TTC549 (cell line): Measurements from ENCODE around the gene IVL.

Experiments
- FAIRE-seq: peaks from 2 replicates; lab custom pipeline; 2012; peaks lifted over from hg19 to GRCh38; lab: Jason Lieb, UNC

The IVL gene

DNA sequence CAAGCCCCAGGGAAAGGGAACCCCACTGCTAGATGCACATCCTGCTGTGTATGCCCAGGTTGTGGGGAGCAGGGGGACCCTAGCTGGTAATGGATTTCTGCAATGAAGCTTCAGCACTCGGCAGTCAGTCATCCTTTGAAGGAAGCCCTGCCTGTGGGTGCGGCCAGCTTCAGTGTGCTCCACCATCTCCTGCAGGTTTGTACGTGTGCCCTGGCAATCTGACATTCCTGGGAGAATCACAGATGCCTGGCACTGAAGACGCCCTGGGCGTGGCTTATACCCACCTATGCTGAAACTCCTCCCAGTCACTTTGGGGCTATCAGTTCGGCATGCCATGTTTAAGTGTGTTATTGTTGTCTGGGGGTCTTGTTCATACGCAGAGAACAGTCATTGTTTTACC, 45.4 kb downstream of the IVL start:
- FAIRE-seq, result no peak

GRCh38 chr1:152954436-152954835, 46.1 kb downstream of the IVL start:
- FAIRE-seq, result no peak

DNA sequence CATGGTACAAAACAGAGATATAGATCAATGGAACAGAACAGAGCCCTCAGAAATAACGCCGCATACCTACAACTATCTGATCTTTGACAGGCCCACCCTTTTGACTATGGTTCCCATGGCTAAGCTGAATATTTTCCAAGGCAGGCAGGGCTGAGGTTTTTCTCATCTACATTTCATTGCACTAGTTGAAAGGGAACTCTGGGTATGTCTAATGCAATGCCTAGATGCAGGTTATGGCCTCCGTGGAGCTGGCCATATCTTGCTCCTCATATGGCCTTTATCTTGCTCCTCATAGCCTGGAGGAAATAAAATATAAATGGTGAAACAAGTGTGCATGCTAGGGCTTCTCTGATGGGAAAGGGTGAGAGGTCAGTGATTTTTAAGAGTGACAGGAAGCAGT, 49.2 kb downstream of the IVL start:
- no peak for FAIRE-seq

DNA sequence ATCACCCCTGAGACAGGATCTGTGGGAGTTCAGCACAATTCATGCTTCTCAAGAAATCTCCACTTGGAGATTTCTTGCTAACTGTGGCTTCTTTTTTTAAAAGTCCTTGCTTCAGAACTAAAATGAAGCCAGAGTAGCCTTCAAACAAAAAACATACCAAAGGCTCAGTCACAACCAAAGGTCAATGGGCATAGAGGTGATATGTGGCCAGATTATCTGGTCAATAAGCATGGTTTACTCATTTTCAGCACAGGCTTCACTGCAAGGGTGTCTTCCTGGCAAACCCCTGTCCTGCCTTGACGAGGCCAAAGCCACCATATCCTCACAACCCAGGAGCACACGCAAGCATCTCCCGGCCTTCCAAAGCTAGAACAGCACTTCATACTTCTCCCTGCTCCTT, 50.9 kb downstream of the IVL start:
- FAIRE-seq, result no peak

DNA sequence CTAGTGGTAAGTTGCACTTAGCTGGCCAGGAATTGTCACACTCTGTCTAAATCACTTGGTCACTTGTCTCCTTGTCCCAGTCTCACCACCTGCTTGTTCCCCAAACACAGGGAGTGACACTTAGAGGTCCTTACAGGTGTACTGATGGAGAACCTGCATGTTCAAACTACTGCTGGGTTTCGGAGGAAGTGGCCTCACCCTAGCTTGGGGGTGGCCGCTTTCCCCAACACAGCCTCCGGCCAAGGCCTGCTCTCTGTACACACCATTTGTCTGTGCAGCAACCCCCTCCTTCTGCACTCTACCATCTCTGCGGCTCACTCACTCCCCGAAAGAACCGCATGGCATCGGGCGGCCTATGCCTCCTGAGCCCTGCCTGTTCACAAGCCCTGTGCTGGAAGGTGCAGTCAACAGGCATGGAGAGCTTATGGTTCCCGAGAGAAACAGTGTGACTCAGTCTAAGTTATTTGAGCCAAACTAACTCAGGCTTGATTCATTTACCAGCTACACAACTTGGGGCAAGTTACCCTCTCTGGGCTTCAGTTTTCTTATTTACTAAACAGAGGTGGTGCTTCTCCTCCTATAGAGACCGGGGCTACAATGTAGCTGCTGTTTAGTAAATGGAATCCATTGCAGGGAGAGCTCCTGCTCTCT, 51.6 kb downstream of the IVL start:
- FAIRE-seq, result no peak

- FAIRE-seq, result no peak
Measured at GRCh38 chr1:152960452-152961044, 52.2 kb downstream of the IVL start.
